SK-N-MC (cell line): ENCODE results near the gene FCRL6.

Experiments used
- EZH2 ChIP-seq: fragments of 200-600 bp; sonication (generic); IDR thresholded peaks from one replicate; pipeline ENCODE4 v1.6.1; 2017; ENCODE audit warnings: antibody characterized with exemption
- POLR2AphosphoS5 ChIP-seq: IDR thresholded peaks from 2 replicates; pipeline ENCODE4 v1.6.1; 2012; ENCODE audit warnings: mild to moderate bottlenecking, low read depth, low read length, borderline replicate concordance

DNA sequence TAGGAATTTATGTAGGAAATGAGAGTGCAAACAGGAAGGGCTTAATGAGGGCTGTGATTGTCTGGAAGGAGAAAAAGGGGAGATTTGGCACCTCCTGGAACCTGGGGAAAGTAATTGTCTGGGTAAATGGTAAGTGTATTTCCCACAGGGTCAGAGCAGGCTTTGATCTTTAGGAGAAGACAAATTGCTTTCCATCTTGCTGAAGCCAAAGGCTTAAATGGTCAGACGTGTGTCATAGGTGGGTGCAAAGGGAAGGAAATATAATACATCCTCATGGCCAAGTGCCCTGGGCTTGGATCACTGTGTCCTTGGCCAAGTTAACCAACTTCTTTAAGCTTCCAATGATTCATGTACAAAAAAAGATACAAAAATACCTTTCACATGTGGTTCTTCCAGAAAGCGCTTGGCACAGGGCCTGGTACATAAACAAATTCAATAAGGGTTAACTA lies 22.7 kb upstream of the FCRL6 start:
- TF ChIP-seq POLR2AphosphoS5: no peak
- TF ChIP-seq EZH2: no peak
